Ishikawa (cell line): ENCODE data around the gene NPSR1.

Source experiments
- CEBPB ChIP-seq: IDR thresholded peaks from 2 replicates; pipeline ENCODE4 v1.6.1; 2012
- CREB1 ChIP-seq: IDR thresholded peaks from 2 replicates; pipeline ENCODE4 v1.6.1; 2012; ENCODE audit warnings: low read depth
- EGR1 ChIP-seq: IDR thresholded peaks from 2 replicates; pipeline ENCODE4 v1.6.1; 2012
- EP300 ChIP-seq: IDR thresholded peaks from 2 replicates; pipeline ENCODE4 v1.6.1; 2012; ENCODE audit warnings: borderline replicate concordance
- FOXM1 ChIP-seq: IDR thresholded peaks from 2 replicates; pipeline ENCODE4 v1.6.1; 2012; ENCODE audit warnings: low read depth, borderline replicate concordance
- MAX ChIP-seq: IDR thresholded peaks from 2 replicates; pipeline ENCODE4 v1.6.1; 2012
- NFIC ChIP-seq: IDR thresholded peaks from 2 replicates; pipeline ENCODE4 v1.6.1; 2012
- RAD21 ChIP-seq: IDR thresholded peaks from 2 replicates; pipeline ENCODE4 v1.6.1; 2012; ENCODE audit warnings: low read depth
- TAF1 ChIP-seq: IDR thresholded peaks from 2 replicates; pipeline ENCODE4 v1.6.1; 2012; ENCODE audit warnings: low read depth, mild to moderate bottlenecking
- TCF12 ChIP-seq: IDR thresholded peaks from 2 replicates; pipeline ENCODE4 v1.6.1; 2012; ENCODE audit warnings: low read depth
- TEAD4 ChIP-seq: IDR thresholded peaks from 2 replicates; pipeline ENCODE4 v1.6.1; 2012
- YY1 ChIP-seq: IDR thresholded peaks from 2 replicates; pipeline ENCODE4 v1.6.1; 2012; ENCODE audit warnings: low read depth
- ZBTB7A ChIP-seq: IDR thresholded peaks from 2 replicates; pipeline ENCODE4 v1.6.1; 2012; ENCODE audit warnings: low read depth
- TF ChIP-seq, protein P1 (sequence below): IDR thresholded peaks from 2 replicates; pipeline ENCODE4 v1.6.1; 2012
- TF ChIP-seq, protein P2 (sequence below): IDR thresholded peaks from 2 replicates; pipeline ENCODE4 v1.6.1; 2012; ENCODE audit warnings: low read depth, mild to moderate bottlenecking

Gene NPSR1

GRCh38 chr7:34659472-34660075 lies 1.6 kb downstream of the NPSR1 start:
- TF ChIP-seq ZBTB7A (no peak), TEAD4 (no peak), CREB1 (no peak), NFIC (no peak), MAX (no peak), YY1 (no peak), TAF1 (no peak)

DNA sequence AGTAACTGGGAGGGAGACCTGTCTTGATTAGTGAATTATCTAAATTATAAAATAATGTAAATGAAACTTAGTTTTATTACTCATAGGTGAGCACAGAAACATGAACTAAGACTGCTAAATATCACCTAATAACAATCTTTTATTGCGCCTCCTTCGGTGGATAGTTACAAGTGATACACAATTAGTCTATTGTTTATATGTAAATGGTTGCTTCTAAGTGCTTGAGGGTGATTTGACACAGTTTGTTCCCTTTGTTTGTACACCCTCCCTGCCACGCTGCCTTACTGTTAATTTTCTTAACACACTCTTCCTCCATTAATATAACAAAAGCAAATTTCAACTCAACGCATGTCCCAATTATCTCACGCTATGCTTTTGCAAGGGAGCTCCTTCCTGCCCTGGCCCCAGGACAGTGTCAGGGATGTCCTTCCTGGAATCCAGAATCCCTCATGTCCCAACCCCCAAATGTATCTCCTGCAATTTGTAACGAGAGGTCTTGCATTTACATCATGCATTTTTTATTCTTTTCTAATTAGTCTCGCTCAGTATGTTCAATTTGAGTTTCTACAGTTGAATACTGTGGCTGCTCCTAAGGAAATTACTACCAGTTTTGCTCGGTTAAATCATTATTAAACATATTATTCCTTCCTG lies 4.2 kb downstream of the NPSR1 start:
- TF ChIP-seq MAX: no peak
- no peak for TF ChIP-seq EP300
- TF ChIP-seq, protein P1, sequence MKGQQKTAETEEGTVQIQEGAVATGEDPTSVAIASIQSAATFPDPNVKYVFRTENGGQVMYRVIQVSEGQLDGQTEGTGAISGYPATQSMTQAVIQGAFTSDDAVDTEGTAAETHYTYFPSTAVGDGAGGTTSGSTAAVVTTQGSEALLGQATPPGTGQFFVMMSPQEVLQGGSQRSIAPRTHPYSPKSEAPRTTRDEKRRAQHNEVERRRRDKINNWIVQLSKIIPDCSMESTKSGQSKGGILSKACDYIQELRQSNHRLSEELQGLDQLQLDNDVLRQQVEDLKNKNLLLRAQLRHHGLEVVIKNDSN: no peak
- no peak for TF ChIP-seq CREB1
- no peak for TF ChIP-seq CEBPB
- no peak for TF ChIP-seq EGR1
- no peak for TF ChIP-seq YY1
- TF ChIP-seq, protein P2, sequence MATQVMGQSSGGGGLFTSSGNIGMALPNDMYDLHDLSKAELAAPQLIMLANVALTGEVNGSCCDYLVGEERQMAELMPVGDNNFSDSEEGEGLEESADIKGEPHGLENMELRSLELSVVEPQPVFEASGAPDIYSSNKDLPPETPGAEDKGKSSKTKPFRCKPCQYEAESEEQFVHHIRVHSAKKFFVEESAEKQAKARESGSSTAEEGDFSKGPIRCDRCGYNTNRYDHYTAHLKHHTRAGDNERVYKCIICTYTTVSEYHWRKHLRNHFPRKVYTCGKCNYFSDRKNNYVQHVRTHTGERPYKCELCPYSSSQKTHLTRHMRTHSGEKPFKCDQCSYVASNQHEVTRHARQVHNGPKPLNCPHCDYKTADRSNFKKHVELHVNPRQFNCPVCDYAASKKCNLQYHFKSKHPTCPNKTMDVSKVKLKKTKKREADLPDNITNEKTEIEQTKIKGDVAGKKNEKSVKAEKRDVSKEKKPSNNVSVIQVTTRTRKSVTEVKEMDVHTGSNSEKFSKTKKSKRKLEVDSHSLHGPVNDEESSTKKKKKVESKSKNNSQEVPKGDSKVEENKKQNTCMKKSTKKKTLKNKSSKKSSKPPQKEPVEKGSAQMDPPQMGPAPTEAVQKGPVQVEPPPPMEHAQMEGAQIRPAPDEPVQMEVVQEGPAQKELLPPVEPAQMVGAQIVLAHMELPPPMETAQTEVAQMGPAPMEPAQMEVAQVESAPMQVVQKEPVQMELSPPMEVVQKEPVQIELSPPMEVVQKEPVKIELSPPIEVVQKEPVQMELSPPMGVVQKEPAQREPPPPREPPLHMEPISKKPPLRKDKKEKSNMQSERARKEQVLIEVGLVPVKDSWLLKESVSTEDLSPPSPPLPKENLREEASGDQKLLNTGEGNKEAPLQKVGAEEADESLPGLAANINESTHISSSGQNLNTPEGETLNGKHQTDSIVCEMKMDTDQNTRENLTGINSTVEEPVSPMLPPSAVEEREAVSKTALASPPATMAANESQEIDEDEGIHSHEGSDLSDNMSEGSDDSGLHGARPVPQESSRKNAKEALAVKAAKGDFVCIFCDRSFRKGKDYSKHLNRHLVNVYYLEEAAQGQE: no peak
- TF ChIP-seq TEAD4: no peak
- no peak for TF ChIP-seq FOXM1
- TF ChIP-seq TCF12: no peak
- no peak for TF ChIP-seq ZBTB7A
- TF ChIP-seq NFIC: no peak
- TF ChIP-seq RAD21: no peak

DNA sequence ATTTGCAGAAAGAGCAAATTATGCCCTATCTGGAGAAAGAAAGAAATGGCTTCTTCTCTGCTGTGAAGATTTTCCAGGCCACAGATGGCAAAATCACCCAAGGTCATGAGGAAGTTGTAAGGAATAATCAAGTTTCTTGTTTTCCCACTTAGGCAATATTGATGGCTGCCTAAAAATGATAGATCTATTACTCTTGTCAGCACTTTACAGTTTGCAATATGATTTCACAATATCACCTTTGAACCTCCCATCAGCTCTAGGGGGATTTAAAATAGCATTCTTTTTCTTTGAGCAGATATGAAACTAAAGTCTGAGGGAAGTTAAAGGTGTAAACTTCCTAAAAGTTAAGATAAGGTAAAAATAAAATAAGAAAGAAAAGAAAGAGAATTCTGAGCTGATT lies 6.7 kb downstream of the NPSR1 start:
- TF ChIP-seq CEBPB (no peak), TCF12 (no peak), EGR1 (no peak), TEAD4 (no peak), ZBTB7A (no peak), NFIC (no peak), FOXM1 (no peak), RAD21 (no peak), MAX (no peak), YY1 (no peak), EP300 (no peak), TAF1 (no peak), CREB1 (no peak)
- TF ChIP-seq, protein P2: no peak
- TF ChIP-seq, protein P1: no peak

GRCh38 chr7:34672430-34672829 lies 14.4 kb downstream of the NPSR1 start:
- no peak for TF ChIP-seq MAX
- TF ChIP-seq EP300: no peak
- TF ChIP-seq, protein P2: no peak
- TF ChIP-seq CREB1: no peak
- TF ChIP-seq FOXM1: no peak
- TF ChIP-seq TCF12: no peak
- TF ChIP-seq NFIC: no peak
- no peak for TF ChIP-seq YY1
- TF ChIP-seq ZBTB7A: no peak
- no peak for TF ChIP-seq CEBPB
- no peak for TF ChIP-seq EGR1
- TF ChIP-seq RAD21: no peak
- TF ChIP-seq TEAD4: no peak
- TF ChIP-seq, protein P1: no peak
- no peak for TF ChIP-seq TAF1
